ENCODE measurements around the gene FAM47E.
"Not testable (repeated sequence)": the region's sequence is repeated elsewhere in the genome, so short reads cannot be mapped to it uniquely, and the experiment has no call there.

FAM47E gene

DNA sequence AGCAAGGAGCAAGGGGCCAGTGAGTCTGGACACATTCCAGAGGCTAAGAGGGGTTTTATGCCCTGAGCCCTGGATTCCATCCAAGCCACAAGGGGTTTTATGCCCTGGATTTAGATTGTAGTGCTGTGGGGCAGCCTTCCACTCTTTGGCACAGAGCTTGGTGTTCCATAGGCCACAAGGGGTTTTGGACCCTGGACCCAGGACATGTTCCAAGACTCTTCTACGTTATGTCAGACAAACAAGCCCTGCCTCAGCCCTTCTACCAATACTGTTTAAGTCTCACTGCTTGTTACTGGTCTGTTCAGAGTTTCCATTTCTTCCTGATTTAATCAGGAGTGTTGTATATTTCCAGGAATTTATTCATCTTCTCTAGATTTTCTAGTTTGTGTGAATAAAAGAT, 25.1 kb upstream of the FAM47E start:
- DNase-seq (ENCODE audit: low spot score), result no peak

DNA sequence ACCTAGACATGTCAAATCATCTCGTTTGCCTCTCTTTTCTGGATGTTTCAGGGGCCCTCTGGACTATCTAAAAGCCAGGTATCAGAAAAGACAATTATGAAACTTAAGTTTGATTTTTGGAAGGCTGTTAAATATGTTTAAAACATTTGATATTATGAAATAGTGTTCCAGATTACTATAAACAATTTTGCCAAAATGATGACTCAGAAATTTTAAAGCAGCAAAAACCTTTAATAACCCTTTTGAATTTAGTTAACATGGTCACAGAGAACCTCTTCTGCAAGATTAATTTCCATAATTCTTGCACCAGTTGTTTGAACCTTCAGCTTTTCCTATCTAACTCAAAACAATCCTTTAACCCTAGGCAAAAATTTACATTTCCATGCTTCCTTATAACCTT, 18.8 kb upstream of the FAM47E start:
- no peak for DNase-seq (ENCODE audit: low spot score)

DNA sequence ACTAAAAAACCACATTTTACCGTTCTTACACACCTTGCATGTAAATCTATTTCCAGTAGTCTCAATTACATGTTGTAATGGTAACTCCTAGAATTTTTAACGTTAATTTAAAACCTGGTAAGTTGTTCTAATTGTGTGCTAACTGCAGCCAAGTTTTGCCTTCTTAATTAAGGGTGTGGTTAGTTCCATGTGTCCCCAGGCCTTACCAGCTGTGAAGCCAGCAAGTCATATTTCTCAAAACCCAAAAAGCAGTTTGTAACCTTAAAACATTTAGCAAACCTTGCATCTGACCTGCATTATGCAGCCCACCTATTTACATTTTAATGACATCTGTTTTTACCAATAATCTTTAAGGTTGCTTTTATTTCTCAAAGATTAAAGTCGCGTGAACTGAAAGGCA, 18.4 kb upstream of the FAM47E start:
- peak; percentile 35 for DNase-seq (ENCODE audit: low spot score)

DNA sequence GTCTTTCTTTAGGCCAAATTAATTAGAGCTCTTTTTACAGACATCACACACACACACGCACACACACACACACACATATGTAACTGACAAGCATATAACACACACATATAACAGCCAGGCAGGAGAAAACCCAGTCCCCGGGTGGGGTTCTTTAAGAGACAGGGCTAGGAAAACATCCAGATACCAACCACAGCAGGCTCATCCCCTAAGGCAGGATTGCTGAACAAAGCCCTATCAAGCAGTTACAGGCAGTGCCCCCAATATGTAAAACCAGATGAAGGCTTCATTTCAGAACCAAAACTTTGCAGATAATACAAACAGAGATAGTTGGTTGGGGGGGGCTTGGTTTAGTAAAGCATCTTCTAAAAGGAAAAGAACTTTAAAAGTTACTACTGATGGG, 18.0 kb upstream of the FAM47E start:
- peak; percentile 52 for DNase-seq (ENCODE audit: low spot score)

DNA sequence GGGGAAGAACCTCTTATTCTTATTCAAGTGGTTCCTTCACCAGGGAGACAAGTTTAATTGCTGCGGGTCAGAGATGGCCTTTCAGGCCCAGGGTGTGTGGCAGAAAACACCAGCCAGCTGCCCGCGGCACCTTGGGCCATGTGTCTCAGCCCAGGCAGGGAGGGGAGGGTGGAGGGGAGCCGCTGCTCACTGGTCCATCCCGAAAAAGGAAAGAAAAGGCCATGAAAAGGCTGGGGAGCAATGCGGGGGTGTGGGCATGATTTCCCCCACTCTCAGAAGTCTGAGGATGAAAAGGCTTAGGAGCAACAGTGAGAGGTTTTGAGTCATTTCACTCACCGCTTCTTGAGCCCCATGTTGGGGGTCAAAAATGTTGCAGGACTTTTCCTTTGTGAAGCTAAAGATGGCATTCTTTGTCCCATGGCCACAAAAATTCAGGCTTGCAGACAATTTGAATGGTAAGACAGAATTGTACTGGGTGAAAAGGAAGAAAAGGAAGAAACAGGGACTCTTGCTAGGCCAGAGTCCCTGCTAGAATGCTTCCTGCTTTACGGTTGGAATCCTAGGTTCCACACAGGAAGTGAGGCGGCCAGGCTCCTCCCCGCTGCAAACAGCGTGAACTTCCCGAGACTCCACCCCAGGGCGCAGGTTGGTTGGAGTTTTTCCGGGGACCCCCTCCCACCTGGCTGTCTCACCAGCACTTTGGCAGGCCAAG, 17.4 kb upstream of the FAM47E start:
- DNase-seq (ENCODE audit: low spot score), result no peak

GRCh38 chr4:76234679-76235044, 16.9 kb upstream of the FAM47E start:
- no peak for DNase-seq (ENCODE audit: low spot score)

DNA sequence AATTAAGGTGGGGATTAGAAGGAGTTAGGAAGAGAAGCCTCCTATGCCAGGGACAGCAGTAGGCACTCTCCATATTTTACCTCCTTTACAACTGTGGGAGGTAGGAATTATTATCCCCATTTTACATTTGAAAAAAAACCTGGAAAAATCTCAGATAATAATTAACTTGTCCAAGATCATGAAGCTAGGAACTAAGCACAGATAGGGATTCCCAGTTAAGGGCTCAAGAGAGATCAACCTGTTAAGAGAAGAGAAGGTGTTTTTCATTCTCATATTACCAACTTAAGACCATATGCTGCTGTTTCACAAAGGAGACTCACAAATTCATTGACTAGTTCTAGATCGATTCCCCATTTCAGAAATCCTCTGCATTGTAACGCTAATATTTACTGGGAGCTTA, 16.1 kb upstream of the FAM47E start:
- DNase-seq (ENCODE audit: low spot score), result no peak

DNA sequence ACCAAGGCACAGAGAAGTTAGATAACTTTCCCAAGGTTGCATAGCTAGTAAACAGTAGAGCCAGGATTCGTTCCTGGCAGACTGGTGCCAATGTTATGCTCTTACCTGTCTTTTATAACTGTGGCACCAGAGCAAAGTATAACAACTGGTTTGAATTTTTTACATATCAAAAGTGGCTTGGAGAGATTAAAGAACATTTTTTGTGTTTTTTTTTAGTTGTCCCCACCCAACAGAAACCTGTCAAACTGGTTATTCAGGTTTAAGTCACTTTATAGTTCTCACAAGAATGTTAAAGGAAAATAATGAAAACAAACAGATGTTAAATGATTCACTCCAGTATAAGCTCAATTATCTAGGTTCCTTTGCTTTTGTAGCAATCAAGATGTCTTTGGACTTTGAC, 15.6 kb upstream of the FAM47E start:
- DNase-seq (ENCODE audit: low spot score), result no peak

DNA sequence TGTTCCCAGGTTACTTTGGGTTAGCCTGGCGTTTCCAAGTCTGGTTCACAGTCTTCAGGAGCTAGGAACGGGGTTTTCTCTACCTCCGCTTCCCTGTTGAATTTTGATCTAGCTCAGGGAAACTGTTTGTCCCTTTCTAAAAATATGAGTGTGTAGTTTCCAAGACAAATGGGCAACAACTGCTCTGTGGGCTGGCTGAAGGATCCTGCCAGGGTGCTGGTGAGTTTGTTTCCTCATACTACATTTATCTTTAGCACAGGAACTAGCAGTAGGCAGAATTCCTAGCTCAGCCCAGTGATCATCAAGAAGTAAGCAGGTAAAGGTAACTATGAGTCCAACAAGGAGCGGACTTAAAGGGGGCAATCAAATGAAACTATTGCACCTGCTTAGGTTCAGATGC, 13.3 kb upstream of the FAM47E start:
- no peak for DNase-seq (ENCODE audit: low spot score)

DNA sequence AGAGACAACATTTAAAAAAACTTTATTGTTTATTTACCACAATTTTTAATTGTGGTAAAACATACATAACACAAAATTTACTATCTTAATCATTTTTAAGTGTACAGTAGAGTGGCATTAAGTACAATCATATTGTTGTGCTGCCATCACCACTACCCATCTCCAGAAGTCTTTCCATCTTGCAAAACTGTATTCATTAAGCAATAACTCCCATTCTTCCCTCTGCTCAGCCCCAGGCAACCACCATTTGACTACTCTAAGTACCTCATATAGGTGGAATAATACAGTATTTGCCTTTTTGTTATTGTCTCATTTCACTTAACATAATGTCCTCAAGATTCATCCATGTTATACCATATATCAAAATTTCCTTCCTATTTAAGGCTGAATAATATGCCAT, 12.8 kb upstream of the FAM47E start:
- DNase-seq (ENCODE audit: low spot score), result no peak

GRCh38 chr4:76240236-76240635, 11.3 kb upstream of the FAM47E start:
- DNase-seq (ENCODE audit: low spot score), result no peak

DNA sequence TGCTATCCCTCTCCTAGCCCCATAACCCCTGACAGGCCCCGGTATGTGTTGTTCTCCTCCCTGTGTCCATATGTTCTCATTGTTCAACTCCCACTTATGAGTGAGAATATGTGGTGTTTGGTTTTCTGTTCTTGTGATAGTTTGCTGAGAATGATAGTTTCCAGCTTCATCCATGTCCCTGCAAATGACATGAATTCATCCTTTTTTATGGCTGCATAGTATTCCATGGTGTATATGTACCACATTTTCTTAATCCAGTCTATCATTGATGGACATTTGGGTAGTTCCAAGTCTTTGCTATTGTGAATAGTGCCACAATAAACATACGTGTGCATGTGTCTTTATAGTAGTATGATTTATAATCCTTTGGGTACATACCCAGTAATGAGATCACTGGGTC, 7.6 kb upstream of the FAM47E start:
- DNase-seq (ENCODE audit: low spot score), result not testable (repeated sequence)

GRCh38 chr4:76246025-76246424, 5.5 kb upstream of the FAM47E start:
- no peak for DNase-seq (ENCODE audit: low spot score)

DNA sequence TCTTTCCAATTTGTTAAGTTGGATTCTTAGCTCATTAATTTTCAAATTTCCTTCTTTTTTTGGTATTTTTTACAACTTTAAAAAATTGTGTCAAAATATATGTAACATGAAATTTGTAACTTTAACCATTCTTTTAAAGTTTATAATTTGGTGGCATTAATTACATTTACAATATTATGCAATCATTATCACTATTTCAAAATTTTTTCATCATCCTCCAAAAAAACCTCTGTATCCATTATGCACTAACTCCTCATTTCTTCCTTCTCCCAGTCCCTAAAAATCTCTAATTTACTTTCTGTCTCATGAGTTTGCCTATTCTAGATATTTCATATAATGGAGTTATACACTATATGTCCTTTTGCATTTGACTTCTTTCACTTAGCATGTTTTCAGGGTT, 4.7 kb upstream of the FAM47E start:
- DNase-seq (ENCODE audit: low spot score), result no peak

DNA sequence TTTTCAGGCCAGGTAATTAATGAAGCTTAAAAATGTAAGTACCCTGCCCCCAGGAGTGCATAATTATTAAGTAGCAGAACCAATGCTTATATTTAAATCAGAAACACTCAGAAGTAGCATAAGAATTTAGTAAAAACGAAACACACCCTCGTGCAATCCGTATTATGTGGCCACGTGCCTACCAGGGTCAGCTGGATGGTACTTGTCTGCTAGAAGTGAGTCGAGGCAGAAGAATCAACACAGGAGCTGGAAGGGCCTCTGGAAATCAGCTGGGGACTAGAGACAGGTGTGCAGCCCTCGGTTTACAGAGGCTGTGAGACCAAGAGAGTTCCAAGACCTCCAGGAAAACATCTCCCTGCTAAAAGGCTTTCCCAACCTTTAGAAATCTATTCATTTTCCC, 559 bp upstream of the FAM47E start:
- no peak for DNase-seq (ENCODE audit: low spot score)

DNA sequence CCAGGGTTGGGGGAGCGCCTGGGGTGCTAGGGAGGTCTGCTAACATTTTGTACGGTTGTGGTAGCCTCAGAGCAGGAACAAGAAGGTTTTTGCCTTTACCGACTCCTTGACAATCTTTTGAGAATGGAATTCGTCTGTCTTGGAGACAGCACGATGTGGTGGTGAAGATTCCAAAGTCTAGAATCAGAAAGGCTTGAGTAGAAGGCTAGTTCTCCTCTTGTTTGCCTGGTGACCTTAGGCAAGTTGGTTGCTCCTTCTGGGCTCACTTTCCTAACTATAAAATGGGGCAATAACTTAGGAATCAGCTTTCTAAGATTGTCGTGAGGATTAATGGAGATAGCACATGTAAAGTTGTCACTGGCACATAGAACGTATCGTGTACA, 741 bp downstream of the FAM47E start:
- no peak for DNase-seq (ENCODE audit: low spot score)

DNA sequence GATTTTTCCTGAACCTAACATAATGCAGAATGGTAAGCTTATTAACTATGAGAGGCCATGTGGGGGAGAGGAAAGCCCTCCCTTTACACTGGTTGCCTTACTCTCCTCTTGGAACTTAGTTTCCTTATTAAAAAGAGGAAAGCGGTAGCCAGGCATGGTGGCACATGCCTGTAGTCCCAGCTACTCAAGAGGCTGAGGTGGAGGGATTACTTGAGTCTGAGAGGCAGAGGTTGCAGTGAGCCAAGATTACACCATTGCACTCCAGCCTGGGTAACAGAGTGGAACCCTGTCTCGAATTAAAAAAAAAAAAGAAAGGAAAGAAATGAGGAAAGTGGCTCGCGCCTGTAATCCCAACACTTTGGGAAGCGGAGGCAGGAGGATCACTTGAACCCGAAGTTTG, 2.0 kb downstream of the FAM47E start:
- no peak for DNase-seq (ENCODE audit: low spot score)

DNA sequence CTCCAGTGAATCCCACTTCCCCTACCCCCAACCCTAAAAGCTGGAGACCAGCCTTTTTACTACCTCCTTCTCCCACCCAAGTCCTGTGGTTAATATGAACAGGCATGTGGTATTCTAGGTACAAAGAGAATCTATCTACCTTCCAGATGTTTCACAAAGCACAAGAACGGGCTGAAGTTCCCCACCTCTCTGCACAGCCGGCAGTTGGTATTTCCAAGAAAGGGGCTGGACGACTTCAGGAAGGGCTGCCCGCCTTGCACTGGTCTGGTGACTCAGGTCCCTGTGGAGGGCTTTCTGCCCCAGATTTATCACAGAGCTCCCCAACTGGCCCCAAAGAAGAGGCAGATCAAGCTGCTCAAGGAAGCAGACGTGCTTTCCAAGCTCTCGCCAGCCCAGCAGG, 4.5 kb downstream of the FAM47E start:
- no peak for DNase-seq (ENCODE audit: low spot score)

DNA sequence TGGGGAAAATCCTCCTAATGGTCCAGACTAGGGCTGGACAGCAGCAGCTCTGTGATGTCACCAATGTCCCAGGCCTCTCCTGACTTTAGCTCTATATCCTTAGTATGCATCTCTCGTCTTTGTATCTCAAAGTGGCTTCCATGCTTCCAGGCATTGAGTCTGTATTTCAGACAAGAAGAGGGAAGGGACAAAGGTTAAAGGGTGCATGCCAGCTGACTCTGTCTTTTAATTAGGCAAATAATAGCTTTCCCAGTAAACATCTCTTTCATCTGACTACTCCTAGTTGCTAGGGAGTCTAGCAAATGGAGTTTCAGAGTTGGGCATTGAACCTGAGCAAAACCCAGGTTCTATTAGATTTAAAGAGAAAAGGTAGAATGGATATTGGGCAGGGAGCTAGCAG, 5.4 kb downstream of the FAM47E start:
- no peak for DNase-seq (ENCODE audit: low spot score)

GRCh38 chr4:76257824-76258223, 6.3 kb downstream of the FAM47E start:
- no peak for DNase-seq (ENCODE audit: low spot score)

DNA sequence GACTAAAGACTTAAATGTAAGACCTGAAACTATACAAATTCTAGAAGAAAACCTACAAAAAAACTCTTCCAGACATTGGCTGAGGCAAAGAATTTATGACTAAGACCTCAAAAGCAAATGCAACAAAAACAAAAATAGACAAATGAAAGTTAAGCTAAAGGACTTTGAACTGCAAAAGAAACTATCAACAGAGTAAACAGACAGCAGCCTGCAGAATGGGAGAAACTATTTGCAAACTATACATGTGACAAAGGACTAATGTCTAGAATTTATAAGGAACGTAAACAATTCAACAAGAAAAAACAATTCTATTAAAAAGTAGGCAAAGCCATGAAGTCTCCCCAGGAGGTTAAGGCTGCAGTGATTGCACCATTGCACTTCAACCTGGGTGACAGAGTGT, 9.1 kb downstream of the FAM47E start:
- no peak for DNase-seq (ENCODE audit: low spot score)

DNA sequence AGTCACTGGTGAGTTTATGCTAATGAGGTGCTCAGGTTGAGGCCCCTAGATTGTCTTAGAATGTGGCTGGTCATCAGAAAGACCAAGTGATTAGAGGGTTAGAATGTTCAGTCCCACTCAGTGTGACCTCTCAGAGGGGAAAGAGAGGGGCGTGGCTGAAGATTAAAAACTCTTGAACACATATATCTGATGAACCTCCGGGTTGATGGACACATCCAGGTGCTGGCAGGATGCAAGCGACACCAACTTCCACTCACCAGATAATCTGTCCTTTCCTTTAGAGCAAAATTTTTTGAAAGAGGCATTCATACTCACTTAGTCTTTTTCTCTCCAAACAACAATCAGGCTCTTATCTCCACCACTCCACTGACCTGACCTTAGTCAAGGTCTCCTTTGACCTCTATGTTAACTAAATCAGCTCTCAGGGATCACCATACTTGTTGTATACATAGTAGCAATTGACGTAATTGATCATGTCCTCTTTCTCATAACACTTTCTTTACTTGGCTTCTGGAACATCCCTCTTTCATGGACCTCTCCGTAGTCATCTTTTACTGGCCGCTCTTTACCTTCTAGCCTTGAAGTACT, 14.2 kb downstream of the FAM47E start:
- DNase-seq (ENCODE audit: low spot score), result no peak

DNA sequence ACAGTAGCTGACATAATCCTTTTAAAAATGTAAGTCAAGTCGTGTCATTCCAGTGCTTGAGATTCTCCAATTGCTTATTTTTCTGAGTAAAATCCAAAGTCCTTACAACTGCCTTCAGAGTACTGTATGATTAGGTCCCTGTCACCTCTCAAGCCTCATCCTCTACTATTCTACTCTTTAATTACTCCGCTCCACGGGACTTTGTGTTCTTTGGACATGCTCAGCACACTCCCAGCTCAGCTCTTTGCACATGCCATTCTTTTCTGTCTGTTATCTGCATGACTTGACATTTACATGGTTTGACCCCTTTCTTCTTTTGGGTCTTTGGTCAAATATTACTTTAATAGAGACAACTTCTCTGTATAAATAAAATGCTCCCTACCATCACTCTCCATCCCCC, 15.1 kb downstream of the FAM47E start:
- no peak for DNase-seq (ENCODE audit: low spot score)

DNA sequence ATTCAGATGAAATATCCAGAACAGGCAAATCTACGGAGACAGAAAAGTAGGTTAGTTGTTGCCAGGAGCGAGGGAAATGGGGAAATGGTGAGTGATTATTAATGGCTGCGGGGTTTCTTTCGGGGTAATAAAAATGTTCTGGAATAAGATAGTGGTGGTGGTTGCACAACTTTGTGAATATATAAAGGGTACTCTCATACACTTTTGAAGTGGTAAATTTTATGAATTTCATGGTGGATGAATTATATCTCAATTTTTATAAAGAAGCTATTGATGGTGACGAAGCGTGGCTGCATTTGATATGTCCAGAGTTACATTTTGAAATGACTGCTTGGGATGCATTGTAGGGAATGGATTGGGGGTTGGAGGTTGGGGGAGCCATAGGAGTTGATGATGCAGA, 16.3 kb downstream of the FAM47E start:
- no peak for DNase-seq (ENCODE audit: low spot score)

Measured in hematopoietic multipotent progenitor cell treated with erythropoietin and hydrocortisone succinate and interleukin-3 and kit ligand, for 17 days (in vitro differentiated cells).